Posterior vena cava (tissue), 2 donors: ENCODE results near the gene UPF1. TPM values are rescaled to one million over a fixed set of nuclear protein-coding genes. Genes with fewer than 3 reads are reported as not detected.

Experiments used
- total RNA-seq, 2 donors: library from RNA; stranded (reverse); fragmentation: NEBNext Ultra II Directional; extraction: Animal tissue kit (Norgen Biotek cat#: 25700); gene quantifications; one replicate each; pipeline ENCODE4 v1.2.1, GENCODE V29; 2021
- donor health status: DM: yes; HTN: yes; CAD: no.
- donor health status: DM: yes; HTN: yes; CAD: no.

The UPF1 gene
- total RNA-seq, 2 donors from 2014 or later = 45.1 to 56.5 TPM

Other genes with a start within 250 kb of the UPF1 start
- gene REX1BD, start 243.2 kb upstream of the UPF1 start, total RNA-seq = 10 to 100 TPM; 38.0 to 48.1 TPM
- gene CRLF1, start 225.2 kb upstream of the UPF1 start, total RNA-seq = 100 to 1,000 TPM; 154 to 436 TPM
- gene TMEM59L, start 219.1 kb upstream of the UPF1 start, total RNA-seq = 10 to 100 TPM in 1 of 2 donors, 1 to 10 TPM in 1; 2.8 to 14.5 TPM
- gene KLHL26, start 194.9 kb upstream of the UPF1 start, total RNA-seq = 10 to 100 TPM; 14.5 to 17.6 TPM
- gene CRTC1, start 148.3 kb upstream of the UPF1 start, total RNA-seq = 10 to 100 TPM in 1 of 2 donors, 1 to 10 TPM in 1; 9.3 to 15.7 TPM
- gene COMP, start 40.7 kb upstream of the UPF1 start, total RNA-seq = 100 to 1,000 TPM in 1 of 2 donors, 10 to 100 TPM in 1; 72.2 to 403 TPM
- gene CERS1, start 64.2 kb downstream of the UPF1 start, total RNA-seq = 1 to 10 TPM in 1 of 2 donors, under 1 TPM in 1; 0.38 to 1.5 TPM
- gene COPE, start 87.4 kb downstream of the UPF1 start, total RNA-seq = 100 to 1,000 TPM; 139 to 141 TPM
- 10 to 100 TPM; 28.8 to 28.9 TPM for gene DDX49, start 87.8 kb downstream of the UPF1 start, total RNA-seq
- gene HOMER3, start 109.3 kb downstream of the UPF1 start, total RNA-seq = 10 to 100 TPM; 28.8 to 37.0 TPM
- 10 to 100 TPM; 50.4 to 51.1 TPM for gene SUGP2, start 201.6 kb downstream of the UPF1 start, total RNA-seq
- gene ARMC6, start 201.6 kb downstream of the UPF1 start, total RNA-seq = 10 to 100 TPM; 12.6 to 19.3 TPM
- gene SLC25A42, start 232.0 kb downstream of the UPF1 start, total RNA-seq = 1 to 10 TPM; 4.9 to 8.0 TPM